Astrocyte of the cerebellum (primary cell): ENCODE measurements around the gene AUP1.
A peak's percentile ranks its signal among the peaks of the same experiment; 100 is the strongest.

Experiments used
- DNase-seq: peaks from one replicate; pipeline ENCODE4 v3.0.0-alpha.2; 2011; ENCODE audit warnings: low read depth
- H3K4me3 ChIP-seq: 2 replicates; pipeline ENCODE4 v1.5.1; 2011; ENCODE audit warnings: mild to moderate bottlenecking, low read depth, low read length, moderate library complexity
- in situ Hi-C: cut with HindIII; loops from 2 replicates; pipeline ENCODE4 v1.10.0; 2017; ENCODE audit warnings: low sequenced_read_pairs
- TF ChIP-seq, protein P1 (sequence below): IDR thresholded peaks from 2 replicates; pipeline ENCODE4 v1.5.1; 2012; ENCODE audit warnings: low read length, low read depth, moderate library complexity, mild to moderate bottlenecking; ENCODE audit errors: missing control alignments

The AUP1 gene

DNA sequence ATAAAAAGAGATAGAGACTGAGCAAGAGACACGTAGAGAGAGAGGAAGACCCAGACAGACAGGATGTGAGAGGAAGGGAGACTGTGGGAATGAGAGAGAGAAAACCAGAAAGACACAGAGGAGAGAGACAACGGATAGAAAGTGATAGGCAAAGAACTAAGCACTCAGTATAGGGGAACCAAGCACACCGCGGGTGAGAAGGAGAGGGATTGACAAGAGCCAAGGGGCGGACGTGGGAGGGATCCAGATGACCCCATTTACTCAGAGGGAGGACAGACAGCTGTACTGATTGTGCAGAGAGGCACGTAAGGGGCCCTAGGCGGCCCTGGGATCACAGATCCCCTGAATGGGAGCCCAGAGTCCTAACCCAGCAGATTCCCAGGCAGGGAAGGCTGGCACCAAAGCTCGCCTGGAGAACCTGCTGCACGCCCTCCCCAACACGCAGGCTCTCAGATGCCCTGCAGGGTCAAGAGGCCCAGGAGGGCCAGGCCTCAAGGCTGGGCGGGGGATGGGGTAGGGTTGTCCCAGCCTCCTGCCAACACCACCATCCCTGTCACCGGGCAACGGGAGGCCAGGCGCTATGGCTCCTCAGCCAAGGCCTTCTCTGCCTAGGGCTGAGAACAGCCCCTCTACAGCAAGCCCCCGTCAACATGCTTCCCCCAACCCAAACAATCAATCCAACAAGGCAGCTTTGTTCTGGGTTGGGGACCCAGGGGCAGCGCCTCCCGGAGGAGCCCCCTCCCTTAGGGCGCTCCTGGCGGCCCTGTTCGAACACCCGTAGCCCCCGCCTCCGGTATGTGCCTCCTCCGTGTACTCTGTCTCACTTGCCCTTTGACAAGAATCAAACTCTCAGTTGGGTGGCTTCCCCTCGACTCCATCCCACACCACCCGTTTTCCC is 23.7 kb upstream of the AUP1 start:
- H3K4me3 ChIP-seq: peak overlapping the region; percentile 92
- DNase-seq: no peak
- TF ChIP-seq, protein P1, sequence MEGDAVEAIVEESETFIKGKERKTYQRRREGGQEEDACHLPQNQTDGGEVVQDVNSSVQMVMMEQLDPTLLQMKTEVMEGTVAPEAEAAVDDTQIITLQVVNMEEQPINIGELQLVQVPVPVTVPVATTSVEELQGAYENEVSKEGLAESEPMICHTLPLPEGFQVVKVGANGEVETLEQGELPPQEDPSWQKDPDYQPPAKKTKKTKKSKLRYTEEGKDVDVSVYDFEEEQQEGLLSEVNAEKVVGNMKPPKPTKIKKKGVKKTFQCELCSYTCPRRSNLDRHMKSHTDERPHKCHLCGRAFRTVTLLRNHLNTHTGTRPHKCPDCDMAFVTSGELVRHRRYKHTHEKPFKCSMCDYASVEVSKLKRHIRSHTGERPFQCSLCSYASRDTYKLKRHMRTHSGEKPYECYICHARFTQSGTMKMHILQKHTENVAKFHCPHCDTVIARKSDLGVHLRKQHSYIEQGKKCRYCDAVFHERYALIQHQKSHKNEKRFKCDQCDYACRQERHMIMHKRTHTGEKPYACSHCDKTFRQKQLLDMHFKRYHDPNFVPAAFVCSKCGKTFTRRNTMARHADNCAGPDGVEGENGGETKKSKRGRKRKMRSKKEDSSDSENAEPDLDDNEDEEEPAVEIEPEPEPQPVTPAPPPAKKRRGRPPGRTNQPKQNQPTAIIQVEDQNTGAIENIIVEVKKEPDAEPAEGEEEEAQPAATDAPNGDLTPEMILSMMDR: no peak
- in situ Hi-C loops: no loop called here

DNA sequence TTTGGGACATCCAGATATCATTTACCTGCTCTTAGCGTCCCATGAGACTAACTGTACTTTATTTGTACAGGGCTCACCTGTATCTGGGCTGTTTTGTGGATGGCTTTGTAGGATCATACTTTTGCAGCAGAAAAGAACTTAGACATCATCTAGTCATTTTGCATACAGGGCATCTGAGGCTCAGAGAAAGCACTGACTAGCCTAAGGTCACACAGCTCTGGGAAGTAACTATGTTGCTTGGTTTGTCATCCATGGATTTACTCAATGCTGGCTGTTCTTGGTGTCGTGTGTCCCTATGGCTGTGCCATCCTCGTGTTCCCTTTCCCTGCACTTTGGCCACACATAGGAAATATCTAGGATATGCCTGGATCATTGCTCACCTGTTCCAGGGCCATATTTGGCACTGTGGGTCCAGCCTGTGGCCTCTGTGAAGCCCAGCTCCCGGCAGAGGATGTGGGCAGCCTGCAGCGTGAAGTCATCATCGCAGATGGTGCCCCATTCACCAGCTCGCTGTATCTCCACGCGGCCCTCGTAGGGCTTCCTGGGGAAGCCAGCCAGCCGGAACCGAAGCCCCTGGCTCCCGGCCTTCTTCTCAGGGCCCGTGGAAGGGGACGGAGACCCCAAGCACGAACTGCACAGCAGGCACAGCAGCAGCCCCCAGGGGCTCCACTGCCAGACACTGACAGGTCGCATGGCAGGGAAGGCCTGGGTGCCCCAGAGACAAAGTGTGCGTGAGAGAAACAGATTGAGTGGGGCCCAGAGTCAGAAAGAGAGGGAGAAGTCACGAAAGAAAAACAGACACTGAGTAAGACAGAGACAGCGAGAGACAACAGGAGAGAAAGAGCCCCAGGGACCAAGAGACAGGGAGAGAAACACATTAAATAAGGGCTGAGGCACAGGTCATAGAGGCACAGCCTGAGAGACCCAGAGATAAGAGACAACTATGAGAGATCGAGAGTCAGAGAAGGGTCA is 22.7 kb upstream of the AUP1 start:
- in situ Hi-C loops: no loop called here
- TF ChIP-seq, protein P1: no peak
- DNase-seq: no peak
- peak overlapping the region; percentile 92 for H3K4me3 ChIP-seq

DNA sequence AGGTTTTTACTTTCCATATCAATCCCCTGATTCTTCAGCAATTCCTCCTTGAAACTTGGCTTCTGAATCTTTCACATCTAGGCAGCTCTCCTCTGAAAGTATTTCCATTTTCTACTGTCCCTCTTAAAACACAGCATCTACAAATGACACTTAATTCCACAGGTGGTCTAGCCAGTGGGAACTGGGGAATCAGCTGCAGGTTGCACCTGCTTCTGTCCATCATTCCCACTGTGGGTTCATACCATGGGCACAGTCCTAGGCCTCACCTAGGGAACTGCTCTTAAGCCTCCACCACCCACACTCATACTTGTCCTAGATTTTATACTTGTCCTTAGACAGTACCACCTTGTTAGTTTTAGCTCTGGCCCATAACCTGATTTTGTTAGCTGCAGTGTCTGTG is 22.0 kb upstream of the AUP1 start:
- TF ChIP-seq, protein P1: no peak
- in situ Hi-C loops: no loop called here
- DNase-seq: no peak
- peak overlapping the region; percentile 92 for H3K4me3 ChIP-seq

DNA sequence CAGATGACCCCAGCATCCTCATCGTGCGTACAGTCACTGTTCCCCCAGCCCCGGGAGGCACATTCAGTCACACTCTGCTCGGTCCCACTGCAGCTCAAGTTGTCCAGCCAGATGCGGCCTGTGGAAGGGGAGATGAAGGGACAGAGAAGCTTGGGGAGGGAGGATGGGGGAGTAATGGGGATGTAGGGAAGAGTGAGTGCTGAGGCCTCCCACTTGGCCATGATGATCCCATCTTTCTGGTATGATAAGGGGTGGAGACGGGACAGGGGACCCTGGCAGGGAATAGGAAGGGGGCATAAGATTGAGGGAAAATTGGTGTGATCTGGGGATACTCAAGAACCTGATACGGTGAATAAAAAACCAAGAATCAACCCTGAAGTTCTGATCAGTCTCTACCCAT is 20.7 kb upstream of the AUP1 start:
- TF ChIP-seq, protein P1: no peak
- H3K4me3 ChIP-seq: no peak overlapping the region
- in situ Hi-C loops: no loop called here
- DNase-seq: no peak

DNA sequence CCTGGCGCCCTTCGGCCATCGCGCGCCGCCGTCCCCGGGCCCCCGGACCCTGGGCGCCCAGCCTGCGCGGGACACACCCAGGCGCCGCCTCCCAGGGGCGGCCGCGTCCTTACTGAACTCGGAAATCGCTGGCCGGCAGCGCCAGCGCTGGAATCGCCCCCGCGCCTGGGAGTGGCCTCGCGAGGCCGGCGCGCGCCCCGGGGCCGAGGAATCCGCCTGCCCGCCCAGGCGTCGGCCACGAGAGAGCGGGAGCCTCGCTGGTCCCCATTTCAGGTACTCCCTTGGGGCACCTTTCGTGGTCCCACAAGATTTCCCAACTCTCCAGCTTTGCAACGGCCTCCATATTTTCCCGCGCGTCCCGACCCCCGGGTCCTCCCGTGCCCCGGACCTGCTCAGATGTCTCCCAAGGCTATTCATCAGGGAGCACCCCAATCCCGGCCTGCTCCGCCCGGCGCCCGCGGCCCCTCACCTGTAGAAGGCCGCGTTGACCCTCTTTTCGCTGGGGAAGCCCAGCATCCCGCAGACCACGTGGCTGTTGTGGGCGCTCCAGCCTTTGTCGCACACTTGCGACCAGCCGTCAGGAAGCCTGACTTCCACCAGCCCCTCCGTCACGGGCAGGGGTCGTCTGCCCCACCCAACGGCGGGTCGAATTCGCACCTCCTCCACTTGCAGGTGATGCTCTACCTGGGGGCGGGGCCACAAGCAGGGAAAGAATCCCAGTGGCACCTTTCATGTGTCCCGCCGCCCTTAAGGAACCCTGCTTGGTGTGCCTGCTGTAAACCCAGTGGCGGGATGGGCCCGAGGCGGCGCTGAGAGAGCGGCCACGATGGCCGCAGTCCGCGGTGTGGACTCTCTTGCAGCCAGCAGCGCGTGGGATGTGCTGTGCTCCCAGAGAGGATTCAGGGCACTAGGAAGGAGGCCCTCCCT is 19.7 kb upstream of the AUP1 start:
- in situ Hi-C loops: no loop called here
- H3K4me3 ChIP-seq: peak overlapping the region; percentile 44
- TF ChIP-seq, protein P1: no peak
- no peak for DNase-seq
